GM18517 (cell line): ENCODE data around the gene SHC2.
"Not testable (repeated sequence)": the region's sequence is repeated elsewhere in the genome, so short reads cannot be mapped to it uniquely, and the experiment has no call there.

Experiments used
- ATAC-seq: cut with Tn5 transposase; IDR thresholded peaks from one replicate; pipeline ENCODE4 v1.9.1; 2021; ENCODE audit warnings: mild to moderate bottlenecking, moderate library complexity; ENCODE audit not compliant: unreplicated experiment

SHC2 gene

DNA sequence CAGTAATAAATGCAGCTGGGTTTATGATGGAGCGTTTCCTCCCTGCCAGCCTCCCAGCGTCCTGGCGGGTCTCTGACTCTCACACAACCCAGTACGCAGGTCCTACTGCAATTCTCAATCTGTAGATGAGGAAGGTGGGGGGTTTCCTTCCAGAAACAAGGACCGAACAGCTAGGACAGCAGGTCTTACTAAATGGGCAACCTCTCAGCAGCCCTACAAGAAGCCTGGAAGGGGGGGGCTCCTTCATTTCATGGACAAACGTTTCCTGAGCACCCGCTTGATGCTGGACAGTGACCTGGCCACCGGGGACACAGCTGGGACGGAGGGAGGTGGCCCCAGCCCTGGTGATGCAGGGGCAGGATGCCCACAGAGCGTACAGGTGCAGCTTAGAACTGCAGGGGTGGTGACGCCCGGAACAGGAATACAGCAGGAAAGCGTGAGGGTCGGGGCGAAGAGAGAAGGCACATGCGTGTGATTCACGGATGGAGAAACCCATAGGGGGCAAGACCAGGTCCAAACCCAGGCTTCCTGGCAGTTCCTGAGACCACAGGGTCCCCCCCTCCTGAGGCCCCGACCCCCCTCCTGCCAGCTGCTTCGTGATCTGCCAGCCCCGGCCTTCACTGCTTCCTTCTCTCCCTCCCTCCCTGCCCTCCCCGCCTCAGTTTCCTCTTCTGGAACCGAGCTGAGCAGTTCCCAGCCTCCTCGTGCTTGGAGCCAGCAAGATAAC lies 51.2 kb downstream of the SHC2 start:
- ATAC-seq, result no peak

DNA sequence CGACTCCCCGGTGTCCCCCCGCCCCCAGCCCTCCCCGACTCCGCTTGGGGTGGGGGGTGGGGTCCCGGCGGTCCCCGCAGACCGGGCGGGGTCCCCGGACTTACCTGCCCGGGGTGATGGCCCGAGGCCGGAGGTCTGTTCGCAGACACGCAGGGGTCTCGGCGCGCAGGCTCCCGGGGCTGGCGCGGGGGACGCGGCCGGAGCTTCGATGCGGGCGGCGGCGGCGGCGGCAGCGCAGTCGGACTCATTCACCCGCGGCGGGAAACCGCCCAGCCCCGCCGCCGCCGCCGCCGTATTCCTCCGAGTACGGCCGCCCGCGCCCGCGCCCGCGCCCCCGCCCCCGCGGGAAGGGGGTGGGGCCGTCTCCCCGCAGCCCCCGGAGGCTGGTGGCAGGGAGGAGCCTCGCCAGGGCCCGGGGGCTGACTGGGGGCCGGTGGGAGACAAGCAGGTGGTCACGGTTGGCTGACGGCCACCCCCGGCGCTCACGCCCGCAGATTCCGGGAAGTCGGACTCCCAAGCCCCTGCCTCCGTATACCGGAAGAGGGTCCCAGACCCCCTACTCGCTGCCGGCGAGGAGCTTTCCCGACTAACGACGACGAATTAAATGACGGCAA lies 51.8 kb downstream of the SHC2 start, which contains the start of gene C2CD4C:
C2CD4C (minus strand) TSS at position 246 of the 614 bp plus-strand sequence. CDS start 786 bp downstream, outside the sequence.
- no peak for ATAC-seq

DNA sequence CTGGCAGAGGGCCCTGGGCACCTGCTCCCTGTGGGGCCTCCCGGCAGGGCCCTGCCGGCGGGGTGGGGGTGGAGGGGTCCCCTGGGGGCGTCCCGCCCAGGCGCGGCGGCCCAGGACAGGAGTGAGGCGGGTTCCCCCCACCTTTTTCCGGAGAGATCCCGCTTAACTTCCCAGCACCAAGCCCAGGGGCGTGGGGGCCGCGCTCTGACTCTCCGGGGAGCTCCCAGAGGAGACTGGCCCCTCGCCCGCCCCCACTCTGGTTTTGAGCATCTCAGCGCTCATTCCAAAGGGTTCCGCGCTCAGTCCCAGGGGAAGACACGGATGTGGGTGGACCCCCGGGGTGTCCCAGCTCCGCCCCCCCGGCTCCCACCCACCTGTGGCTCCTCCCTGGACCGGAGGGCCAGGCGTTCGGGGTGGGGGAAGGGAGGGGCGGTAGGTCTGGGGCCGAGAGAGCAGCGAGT lies 52.4 kb downstream of the SHC2 start:
- ATAC-seq, result no peak

DNA sequence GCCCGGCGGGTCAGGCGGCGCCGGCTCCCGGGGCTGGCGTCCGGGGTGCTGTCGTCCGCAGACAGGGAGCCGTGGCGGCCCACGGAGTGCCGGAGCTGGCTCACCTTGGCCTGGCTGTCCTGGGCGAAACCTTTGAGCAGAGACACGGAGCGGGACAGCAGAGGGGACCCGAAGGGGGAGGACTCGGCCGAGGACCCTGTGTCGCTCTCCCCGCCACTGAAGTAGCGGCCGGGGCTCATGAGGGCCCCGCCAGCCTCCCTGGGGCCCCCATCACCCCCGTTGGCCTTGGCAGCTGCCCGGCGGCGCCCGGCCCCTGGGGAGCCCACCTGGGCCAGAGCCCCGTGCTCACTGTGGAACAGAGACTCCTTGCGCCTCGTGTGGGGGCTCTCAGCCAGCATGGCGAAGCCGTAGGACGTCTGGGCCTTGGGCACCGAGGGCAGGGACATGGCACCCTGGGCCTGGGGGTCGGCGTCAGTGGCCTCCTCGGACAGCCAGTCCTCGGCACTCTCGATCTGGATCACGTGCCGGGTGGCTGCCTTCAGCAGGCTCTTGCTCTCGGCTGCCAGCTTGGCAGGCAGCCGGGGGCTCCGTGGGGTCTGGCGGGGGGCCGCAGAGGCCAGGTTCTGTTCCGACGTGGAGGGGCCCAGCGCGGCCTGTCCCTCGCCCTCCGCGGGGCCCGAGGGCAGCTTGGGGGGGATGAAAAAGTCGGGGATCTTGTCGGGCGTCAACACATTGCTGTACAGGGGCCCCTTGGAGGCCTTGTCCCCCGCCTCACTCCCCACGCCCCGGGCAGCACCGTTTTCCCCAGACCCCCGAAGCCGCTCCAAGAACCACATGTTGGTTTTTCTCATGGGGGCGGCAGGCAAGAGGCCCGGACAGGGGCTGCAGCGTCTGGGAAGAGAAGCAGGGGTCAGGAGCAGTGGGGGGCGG lies 53.1 kb downstream of the SHC2 start:
- no peak for ATAC-seq

DNA sequence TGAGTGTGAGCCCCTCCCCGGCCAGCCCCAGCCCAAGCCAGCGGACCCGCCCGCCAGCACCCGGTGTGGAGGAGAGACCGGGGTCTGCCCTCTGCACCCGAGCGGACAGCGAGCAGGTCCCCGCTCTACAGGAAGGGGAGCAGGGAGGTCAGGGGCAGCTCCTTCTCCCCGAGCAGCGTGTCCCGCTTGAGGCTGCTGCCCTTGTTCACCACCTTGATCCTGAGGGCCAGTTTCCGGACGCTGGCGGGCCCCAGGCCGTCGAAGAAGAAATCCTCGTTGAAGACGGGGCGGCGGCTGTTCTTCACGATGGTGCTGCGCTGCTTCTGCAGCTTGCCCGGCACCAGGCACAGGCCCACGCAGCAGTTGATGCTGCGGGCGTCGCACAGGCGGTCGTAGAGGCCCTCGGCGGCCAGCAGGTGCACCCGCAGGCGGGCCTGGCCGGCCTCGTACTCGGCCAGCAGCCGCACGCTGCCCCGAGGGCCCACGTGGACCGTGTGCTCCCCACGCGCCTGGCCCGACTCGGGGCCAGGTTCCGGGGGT lies 53.8 kb downstream of the SHC2 start:
- ATAC-seq, result no peak

DNA sequence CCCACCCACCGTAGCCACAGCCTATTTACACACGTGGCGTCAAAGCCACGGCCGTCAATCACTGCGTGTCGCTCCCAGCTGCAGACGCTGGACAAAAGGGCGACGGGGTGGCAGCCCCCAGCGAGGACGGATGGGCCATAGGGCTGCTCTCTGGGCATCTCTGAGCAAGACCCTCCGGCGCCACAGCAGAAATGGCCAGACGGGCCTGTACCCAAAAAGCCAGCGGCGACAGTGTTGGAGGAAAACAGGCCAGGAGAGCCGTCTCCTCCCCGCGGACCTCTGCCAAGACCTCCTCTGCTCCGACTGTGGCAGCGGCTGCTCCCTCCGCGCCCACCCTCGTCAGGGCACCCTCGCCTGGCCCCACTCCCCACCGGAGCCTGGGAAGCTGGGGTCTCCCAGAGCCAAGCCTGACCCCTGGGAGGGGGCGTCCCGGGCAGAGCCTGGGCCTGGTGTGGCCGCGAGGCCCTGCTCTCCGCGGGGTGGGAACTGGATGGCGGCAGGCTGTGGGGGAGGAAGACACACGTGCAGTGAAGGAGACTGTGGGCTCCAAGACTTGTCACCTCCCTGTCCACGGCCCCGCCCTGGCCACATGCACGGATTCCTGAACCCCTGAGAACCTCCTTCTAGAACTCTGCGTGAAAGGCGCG lies 54.6 kb downstream of the SHC2 start:
- ATAC-seq, result no peak

DNA sequence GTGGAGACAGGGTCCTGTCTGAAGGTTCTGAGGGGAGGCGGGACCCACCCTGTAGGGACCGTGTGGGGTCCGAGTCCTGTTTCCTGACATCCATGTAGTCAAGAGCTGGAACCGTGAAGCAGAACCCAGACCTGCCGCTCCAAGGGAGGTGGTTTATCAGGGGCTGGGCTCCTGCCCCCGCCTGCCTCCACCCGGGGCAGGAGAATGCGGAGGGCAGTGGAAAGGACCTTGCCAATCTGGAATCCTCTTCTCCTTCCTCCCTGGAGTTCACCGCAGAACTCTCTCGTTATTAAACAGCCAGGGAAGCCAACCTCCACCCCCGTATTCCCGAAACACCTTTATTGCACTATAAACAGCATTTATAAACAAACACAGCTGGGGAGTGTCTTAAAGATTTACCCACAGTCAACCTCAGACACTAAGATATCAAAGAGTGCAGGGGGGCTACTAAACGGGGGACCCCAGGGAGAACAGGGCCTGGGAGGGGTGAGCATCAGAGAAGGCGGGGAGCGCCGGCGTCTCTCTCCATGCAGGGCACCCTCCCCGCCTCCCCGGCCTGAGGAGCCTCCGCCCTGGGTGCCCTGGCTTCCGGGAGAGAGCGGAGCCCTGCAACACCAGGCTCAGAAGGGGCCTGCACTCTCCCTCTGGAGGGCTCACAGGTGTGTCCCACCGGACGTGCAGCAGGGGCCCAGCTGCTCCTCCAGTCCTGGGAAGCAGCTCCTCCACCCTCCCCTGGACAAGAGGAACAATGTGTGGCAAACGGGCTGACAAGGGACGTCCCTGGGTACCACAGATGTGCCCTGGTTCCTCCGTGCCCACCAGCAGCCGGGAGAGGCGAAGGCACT lies 55.5 kb downstream of the SHC2 start:
- ATAC-seq, result no peak

DNA sequence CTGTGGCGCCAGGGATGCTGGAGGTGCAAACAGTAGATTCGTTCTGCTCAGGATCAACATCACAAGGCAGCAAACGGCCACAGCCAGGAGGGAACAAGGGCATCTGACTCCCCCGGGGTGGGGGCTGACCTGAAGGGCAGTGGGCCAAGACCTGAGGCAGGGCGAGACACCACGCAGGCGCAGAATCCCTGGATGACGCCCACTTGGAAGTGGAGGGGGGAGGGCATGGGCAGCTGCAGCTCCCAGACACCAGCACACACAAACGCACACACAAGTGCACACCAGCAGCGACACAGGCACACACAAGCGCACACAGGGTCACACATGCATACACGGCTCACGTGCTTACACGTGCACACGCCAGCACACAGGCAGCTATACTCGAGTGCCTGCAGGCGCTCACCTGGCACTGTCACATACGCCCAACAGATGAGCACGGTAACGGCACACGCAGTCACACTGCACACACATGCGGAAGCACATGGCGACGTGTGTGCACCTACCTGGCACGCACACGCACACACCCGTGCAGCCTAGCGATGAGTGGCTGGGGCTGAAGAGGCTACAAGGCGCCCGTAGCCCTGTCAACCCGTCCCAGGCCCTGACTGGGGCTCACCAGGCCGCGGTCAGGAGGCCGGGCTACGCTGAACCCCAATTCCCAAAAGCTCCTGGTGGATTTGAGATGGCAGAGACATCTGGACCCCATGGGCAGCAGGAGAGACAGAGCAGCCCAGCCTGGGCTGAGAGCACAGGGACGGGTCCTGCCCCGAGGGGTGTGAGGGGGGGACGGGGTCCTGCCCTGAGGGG lies 57.4 kb downstream of the SHC2 start:
- ATAC-seq, result no peak

DNA sequence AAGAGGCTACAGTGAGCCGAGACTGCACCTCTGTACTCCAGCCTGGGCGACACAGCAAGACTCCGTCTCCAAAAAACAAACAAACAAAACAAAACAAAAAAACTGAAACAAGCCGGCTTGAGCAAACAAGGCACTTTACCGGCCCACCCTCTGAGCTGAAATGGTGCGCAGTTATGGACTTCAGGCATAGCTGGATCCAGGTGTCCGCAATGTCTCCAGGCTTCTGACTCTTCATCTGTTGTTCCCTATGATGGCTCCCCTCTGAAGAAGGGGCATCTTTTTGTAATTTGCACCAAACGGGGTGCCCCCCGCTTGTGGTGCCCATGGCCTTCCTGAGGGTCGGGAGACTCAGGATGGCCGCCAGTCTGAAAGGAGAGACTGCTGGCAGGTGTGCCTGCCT lies 58.0 kb downstream of the SHC2 start:
- no peak for ATAC-seq

DNA sequence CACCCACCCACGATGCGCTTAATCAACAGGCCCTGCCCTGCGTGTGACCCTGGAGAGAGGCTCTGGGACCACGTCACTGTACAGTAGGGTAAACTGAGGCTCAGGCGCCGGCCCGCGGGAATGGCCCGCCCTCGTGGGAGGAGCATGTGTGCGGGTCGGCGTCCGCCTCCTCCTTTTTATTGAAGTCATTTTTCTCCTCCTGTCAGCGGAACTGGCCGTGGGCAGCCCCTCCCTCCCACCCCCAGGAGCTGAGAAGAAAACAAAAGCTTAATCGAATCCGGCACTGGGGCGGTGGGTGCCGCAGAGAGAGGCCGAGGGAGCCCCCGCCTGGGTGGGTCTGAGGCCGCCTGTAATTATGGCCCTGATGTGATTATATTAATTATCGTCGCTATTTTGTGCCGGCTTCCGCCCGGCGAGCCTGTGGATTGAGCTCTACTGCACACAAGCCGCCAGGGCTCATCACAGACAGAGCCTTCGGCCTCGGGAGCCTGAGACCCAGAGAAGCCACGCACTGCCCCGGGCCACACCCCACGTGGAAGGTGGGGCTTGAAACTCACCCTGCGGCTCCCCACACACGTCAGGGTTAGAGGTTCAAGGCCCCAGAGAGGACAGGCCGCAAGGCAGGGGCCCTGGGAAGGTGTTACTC lies 58.8 kb downstream of the SHC2 start:
- no peak for ATAC-seq

DNA sequence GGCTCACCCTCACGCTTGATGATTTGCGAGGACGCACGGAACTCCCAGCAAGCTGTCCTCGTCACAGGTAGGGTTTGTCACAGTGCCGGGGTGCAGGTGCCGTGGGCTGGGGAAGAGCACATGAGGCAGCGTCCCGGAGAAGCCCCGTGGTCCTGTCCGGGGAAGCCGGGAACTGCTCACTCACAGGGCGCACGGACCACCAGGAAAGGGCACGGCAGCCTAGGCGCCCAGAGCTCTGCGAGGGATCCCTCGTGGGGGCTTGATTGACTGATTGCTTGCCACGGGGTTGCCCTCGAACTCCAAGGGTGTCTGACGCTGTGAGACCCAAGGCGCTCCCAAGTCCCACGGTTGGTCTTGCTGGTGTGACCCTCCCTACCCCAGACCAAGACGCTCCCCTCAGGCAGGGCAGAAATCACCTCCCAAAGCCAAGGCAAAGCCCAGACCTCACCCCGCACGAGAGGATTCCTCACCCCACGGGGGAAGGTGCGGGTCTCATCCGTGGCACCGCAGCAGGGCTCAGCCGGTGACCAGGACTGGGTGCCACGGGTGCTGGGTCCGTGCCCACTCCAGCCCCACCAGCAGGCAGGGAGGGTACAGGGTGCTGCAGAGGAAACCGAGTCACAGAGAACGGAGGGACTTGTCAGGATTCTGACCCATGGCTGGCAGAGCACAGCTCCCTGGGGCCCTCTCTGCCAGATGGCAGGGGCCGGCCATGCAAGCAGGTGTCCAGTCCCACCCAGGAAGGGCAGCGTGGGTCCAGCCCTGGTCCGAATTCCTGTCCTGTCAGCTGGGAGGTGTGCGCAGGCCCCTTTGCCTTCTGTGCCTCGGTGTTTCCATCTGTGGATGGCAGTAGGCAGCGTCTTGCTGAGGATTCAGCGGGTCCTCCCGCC lies 59.6 kb downstream of the SHC2 start:
- ATAC-seq, result no peak

DNA sequence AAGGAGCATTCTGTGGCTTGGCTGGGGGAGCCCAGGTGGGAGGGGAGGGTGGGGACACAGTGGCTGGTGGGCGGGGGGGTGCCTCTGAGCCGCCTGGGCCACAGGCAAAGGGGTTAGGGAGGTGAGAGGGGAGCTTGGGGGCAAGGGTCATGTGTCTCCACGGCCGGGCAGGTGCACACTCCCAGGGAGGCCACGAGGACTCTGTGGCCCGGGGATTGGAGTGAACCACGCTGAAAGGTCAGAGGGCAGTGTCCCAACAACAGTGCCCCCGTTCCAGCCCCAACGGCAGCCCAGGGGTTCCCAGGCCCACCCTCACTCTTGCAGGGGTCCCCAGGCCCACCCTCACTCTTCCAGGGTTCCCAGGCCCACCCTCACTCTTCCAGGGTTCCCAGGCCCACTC lies 61.5 kb downstream of the SHC2 start:
- no peak for ATAC-seq

DNA sequence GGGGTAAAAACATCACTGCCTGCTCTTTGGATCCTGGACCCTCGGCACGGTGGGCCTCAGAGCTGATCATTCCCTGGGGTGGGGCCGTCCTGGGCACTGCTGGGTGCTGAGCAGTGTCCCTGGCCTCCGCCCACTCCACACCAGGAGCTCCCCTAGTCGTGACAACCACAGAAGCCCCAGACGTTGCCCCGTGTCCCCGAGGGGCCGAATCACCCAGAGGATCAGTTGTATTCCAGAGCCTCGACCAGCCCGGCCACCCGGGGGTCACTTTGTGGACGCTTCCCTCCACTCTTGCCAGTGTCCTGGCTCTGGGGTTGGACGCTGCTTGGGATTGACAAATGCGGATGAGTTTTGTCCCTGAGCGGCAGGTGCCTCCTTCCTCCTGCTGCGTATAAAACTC lies 62.1 kb downstream of the SHC2 start:
- ATAC-seq, result no peak

DNA sequence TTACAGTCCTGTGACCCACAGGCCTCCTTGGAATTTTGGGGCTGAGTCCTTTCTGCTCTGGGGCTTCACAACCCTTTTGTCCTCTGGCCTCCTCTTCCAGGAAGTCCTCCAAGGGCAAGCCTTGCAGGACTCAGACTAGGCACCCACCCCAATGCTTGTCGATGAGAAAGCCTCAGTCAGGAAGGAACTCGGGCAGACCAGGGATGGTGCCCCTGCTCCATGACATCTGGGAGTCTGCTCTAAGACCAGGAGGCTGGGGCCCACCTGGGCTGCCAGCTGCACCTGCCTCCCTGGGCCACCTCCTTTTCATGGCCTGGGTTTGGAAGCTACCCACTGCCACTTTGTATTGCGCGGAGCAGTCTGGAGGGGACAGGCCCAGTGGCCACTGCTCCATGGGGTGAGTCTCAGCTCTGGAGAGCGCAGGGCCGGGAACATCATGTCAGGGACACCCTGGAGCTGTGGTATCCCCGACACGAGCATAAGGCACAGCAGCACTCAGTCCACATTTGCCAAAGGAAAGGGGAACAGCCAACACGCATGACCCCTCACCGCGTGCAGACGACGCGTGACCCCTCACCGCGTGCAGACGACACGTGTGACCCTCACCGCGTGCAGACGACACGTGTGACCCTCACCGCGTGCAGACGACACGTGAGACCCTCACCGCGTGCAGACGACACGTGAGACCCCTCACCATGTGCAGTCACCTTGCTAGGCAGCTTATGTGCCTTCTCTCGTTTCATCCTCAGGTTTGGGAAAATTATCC lies 62.7 kb downstream of the SHC2 start:
- ATAC-seq, result no peak

DNA sequence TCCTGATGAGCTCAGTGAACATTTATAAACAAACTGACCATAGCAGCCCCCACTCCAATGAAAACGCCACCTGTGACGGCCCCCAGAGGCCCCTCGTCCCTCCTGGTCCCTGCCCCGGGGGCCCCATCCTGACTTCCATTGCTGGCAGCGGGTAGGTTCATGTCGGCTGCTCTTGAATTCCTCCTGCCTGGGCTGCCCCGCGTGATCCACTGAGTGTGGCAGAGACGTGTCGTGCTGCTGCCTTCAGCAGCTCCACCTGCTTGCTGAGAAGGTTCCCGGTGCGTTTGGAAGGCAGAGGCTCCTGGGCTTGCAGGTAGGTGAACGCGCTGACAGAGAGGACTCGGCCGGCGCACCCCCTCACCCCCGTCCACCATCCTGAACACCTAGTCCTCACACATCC lies 63.5 kb downstream of the SHC2 start:
- ATAC-seq, result no peak

DNA sequence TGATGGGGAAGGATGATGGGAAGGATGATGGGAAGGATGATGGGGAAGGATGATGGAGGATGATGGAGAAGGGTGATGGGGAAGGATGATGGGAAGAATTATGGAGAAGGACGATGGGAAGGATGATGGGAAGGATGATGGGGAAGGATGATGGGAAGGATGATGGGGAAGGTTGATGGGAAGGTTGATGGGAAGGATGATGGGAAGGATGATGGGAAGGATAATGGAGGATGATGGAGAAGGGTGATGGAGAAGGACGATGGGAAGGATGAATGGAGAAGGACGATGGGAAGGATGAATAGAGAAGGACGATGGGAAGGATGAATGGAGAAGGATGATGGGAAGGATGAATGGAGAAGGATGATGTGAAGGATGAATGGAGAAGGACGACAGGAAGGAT lies 65.4 kb downstream of the SHC2 start:
- no peak for ATAC-seq

DNA sequence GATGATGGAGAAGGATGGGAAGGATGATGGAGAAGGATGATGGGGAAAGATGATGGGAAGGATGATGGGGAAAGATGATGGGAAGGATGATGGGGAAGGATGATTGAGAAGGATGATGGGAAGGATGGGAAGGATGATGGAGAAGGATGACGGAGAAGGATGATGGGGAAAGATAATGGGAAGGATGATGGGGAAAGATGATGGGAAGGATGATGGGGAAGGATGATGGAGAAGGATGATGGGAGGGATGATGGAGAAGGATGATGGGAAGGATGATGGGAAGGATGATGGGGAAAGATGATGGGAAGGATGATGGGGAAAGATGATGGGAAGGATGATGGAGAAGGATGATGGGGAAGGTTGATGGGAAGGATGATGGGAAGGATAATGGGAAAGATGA lies 66.0 kb downstream of the SHC2 start:
- not testable (repeated sequence) for ATAC-seq
